Fibroblast of the aortic adventitia (primary cell): ENCODE measurements around the gene DYNLRB2. TPM values are rescaled to one million over a fixed set of nuclear protein-coding genes. Genes with fewer than 3 reads are reported as not detected.

Source experiments
- DNase-seq: peaks from one replicate; pipeline ENCODE4 v3.0.0-alpha.2; 2010; ENCODE audit warnings: low read depth
- H3K4me3 ChIP-seq: 2 replicates; pipeline ENCODE4 v1.5.1; 2011; ENCODE audit warnings: low read depth, mild to moderate bottlenecking, control low read depth, low read length, moderate library complexity
- CTCF ChIP-seq: IDR thresholded peaks from 2 replicates; pipeline ENCODE4 v1.5.1; 2011; ENCODE audit warnings: mild to moderate bottlenecking, low read length, control low read depth, inconsistent platforms; ENCODE audit not compliant: insufficient read depth
- total RNA-seq: library from RNA; depleted of rRNA; stranded (reverse); fragments of >200 nt; gene quantifications from 2 replicates; pipeline ENCODE4 v1.2.3, GENCODE V29; 2012; ENCODE audit warnings: low replicate concordance

Gene DYNLRB2
- total RNA-seq, 1 donor, result not detected

- peak; percentile 75 for DNase-seq
- H3K4me3 ChIP-seq, result no peak overlapping the region
- peak; percentile 84 for TF ChIP-seq CTCF
Observed at GRCh38 chr16:80526418-80527061, 14.3 kb upstream of the DYNLRB2 start.

- TF ChIP-seq CTCF, result peak; percentile 50
Observed at GRCh38 chr16:80527297-80527696, 13.5 kb upstream of the DYNLRB2 start.

GRCh38 chr16:80530479-80530878 lies 10.3 kb upstream of the DYNLRB2 start:
- TF ChIP-seq CTCF, result no peak
- DNase-seq, result no peak
- H3K4me3 ChIP-seq, result no peak overlapping the region

More at GRCh38 chr16:80527297-80527696, 13.5 kb upstream of the DYNLRB2 start:
- no peak overlapping the region for H3K4me3 ChIP-seq
- DNase-seq, result peak; percentile 11

GRCh38 chr16:80536238-80536637 lies 4.6 kb upstream of the DYNLRB2 start:
- DNase-seq, result no peak
- TF ChIP-seq CTCF, result no peak
- H3K4me3 ChIP-seq, result no peak overlapping the region

- TF ChIP-seq CTCF, result no peak
Observed at GRCh38 chr16:80541306-80541694, 507 bp downstream of the DYNLRB2 start.

GRCh38 chr16:80543162-80543561 lies 2.4 kb downstream of the DYNLRB2 start:
- DNase-seq, result no peak
- H3K4me3 ChIP-seq, result no peak overlapping the region
- no peak for TF ChIP-seq CTCF

More at GRCh38 chr16:80541306-80541694, 507 bp downstream of the DYNLRB2 start:
- DNase-seq, result no peak
- peak overlapping the region; percentile 76 for H3K4me3 ChIP-seq

- DNase-seq, result no peak
- TF ChIP-seq CTCF, result no peak
- no peak overlapping the region for H3K4me3 ChIP-seq
Observed at GRCh38 chr16:80544326-80544725, 3.5 kb downstream of the DYNLRB2 start.
